Fibroblast of mammary gland (primary cell): ENCODE data around the gene HMCN1.
A peak's percentile ranks its signal among the peaks of the same experiment; 100 is the strongest.
"Not testable (repeated sequence)": the region's sequence is repeated elsewhere in the genome, so short reads cannot be mapped to it uniquely, and the experiment has no call there.

Experiments
- DNase-seq: peaks from one replicate; pipeline ENCODE4 v3.0.0-alpha.2; 2010; ENCODE audit warnings: low read depth
- H3K4me3 ChIP-seq: 2 replicates; pipeline ENCODE4 v1.5.1; 2011; ENCODE audit warnings: low read depth, mild to moderate bottlenecking, low read length, moderate library complexity; ENCODE audit not compliant: control insufficient read depth
- CTCF ChIP-seq: conservative IDR thresholded peaks from 2 replicates; pipeline ENCODE4 v1.5.1; 2011; ENCODE audit warnings: low read depth, low read length, inconsistent platforms; ENCODE audit not compliant: control insufficient read depth, insufficient read depth

HMCN1 gene

GRCh38 chr1:186149591-186149990 is 415.4 kb downstream of the HMCN1 start:
- no peak for DNase-seq
- TF ChIP-seq CTCF: no peak

GRCh38 chr1:186152227-186152619 is 418.0 kb downstream of the HMCN1 start:
- no peak for DNase-seq
- TF ChIP-seq CTCF: no peak
- H3K4me3 ChIP-seq: no peak overlapping the region

More at GRCh38 chr1:186149591-186149990, 415.4 kb downstream of the HMCN1 start:
- H3K4me3 ChIP-seq: no peak overlapping the region

- peak; percentile 75 for DNase-seq
- H3K4me3 ChIP-seq: no peak overlapping the region
- TF ChIP-seq CTCF: no peak
These were observed 418.5 kb downstream of the HMCN1 start for GRCh38 chr1:186152620-186153239.

- no peak for TF ChIP-seq CTCF
- DNase-seq: no peak
- no peak overlapping the region for H3K4me3 ChIP-seq
These were observed 420.5 kb downstream of the HMCN1 start for GRCh38 chr1:186154651-186155050.

GRCh38 chr1:186155594-186155993 is 421.4 kb downstream of the HMCN1 start:
- peak; percentile 89 for DNase-seq
- peak; percentile 74 for TF ChIP-seq CTCF

GRCh38 chr1:186162895-186163294 is 428.7 kb downstream of the HMCN1 start:
- not testable (repeated sequence) for H3K4me3 ChIP-seq, DNase-seq

More at GRCh38 chr1:186155594-186155993, 421.4 kb downstream of the HMCN1 start:
- H3K4me3 ChIP-seq: no peak overlapping the region

- DNase-seq: no peak
- no peak overlapping the region for H3K4me3 ChIP-seq
- no peak for TF ChIP-seq CTCF
These were observed 430.6 kb downstream of the HMCN1 start for GRCh38 chr1:186164773-186165172.
